Measurements from ENCODE around the gene PTPN3.
"Not testable (repeated sequence)": the region's sequence is repeated elsewhere in the genome, so short reads cannot be mapped to it uniquely, and the experiment has no call there.

Gene PTPN3

GRCh38 chr9:109498195-109499092 is at the start of gene PTPN3:
Gene PTPN3 (minus strand): TSS chr9:109498307. CDS start chr9:109463434, 34,873 bp downstream.
- peak in 2 of 56 donors; percentile 2 to 6 for DNase-seq

DNA sequence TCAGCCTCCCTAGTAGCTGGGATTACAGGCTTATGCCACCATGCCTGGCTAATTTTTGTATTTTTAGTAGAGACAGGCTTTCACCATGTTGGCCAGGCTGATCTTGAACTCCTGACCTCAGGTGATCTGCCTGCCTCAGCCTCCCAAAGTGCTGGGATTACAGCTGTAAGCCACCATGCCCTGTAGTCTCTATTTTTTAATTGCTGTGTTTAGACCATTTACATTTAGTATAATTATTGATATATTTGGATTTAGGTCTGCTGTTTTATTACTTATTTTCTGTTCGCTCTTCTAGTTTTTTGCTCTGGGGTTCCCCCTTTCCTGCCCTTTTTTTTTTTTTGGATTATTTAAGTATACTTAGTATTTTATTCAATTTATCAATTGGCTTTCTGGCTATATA is 46.8 kb upstream of the PTPN3 start:
- not testable (repeated sequence) for DNase-seq

GRCh38 chr9:109542922-109543321 is 44.8 kb upstream of the PTPN3 start:
- DNase-seq = no peak

- no peak for DNase-seq
Observed at GRCh38 chr9:109538346-109538745, 40.2 kb upstream of the PTPN3 start.

- no peak for DNase-seq
Observed at GRCh38 chr9:109537288-109537687, 39.2 kb upstream of the PTPN3 start.

GRCh38 chr9:109536859-109537258 is 38.8 kb upstream of the PTPN3 start:
- no peak for DNase-seq

DNA sequence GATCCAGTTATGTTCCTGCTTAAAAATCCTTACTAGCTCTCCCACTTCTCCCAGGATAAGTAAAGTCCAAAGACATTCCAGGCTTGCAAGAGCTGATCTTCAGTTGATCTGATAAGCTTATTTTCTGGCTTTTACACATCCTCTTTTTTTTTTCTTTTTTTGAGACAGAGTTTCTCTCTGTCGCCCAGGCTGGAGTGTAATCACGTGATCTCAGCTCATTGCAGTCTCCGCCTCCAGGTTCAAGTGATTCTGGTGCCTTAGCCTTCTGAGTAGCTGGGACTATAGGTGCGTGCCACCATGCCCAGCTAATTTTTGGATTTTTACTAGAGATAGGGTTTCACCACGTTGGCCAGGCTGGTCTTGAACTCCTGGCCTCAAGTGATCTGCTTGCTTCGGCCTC is 37.3 kb upstream of the PTPN3 start:
- no peak for DNase-seq

- DNase-seq = no peak
Observed at GRCh38 chr9:109534151-109534550, 36.0 kb upstream of the PTPN3 start.

GRCh38 chr9:109532652-109533051 is 34.5 kb upstream of the PTPN3 start:
- DNase-seq = not testable (repeated sequence)

DNA sequence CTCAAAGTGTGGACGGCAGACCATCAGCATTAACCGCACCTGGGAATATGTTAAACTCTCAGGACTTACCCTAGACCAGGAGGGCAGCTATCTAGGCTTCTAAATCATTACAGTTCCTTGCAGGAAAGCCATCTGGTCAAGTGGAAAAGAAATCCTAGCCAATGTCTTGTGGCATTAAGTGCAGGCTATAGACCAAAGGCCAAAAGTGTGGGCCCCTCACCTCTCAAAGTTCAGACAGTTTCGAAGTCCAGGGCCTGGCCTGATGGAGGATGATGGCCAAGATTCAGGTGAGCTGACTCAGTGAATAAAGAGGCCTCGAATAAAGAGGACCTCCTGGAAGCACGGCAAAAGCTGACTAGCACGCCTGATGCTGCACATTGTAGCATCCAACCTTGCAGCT is 24.0 kb upstream of the PTPN3 start:
- DNase-seq = no peak

DNA sequence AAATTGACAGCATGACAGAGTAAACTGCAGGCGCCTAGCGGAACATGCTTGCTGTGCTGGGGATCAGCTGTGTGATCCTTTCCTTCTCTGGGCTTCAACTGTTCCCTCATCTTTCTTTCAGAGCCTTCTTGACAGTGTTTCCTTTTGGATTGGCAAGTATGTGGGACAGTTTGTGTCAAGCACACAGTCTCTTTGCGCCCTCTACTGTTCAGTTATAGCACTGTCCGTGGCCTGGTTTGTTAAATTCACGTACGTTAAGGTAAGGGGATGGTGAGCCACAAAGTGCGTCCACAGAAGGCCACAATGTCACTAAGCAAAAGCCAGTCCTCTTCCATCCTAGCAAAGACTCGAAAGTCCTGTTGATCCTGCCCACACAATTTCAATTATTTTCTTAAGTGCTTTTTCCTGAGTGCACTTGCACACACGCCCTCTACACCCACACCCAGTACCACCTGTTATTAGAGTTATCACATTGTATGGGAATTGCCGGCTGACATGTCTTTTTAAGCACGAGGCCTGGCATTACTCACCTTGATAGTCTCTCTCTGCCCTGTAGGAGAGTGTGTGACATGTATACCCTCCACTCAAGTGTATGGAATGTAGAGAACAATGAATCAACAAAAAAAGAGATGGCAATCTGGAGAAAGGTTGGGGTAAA is 22.5 kb upstream of the PTPN3 start:
- peak in 41 of 56 donors; percentile 1 to 77 (median 20) for DNase-seq

DNA sequence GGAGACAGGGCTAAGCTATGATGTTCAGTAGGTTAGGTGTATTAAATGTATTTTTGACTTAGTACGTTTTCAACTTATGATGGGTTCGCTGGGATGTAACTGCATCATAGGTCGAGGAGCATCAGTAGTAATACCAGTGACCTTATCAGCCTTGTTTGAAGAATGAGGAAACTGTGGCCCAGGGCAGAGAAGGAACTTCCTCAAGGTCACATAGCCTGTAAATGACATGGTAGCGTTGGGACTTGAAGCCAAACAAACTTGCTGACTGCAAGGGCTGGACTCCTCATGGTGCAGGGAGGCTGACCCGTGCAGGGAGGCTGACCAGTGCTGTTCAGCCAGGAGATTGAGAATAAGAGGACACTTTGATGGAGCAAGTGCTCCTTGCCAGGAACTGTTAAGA is 21.3 kb upstream of the PTPN3 start:
- no peak for DNase-seq

DNA sequence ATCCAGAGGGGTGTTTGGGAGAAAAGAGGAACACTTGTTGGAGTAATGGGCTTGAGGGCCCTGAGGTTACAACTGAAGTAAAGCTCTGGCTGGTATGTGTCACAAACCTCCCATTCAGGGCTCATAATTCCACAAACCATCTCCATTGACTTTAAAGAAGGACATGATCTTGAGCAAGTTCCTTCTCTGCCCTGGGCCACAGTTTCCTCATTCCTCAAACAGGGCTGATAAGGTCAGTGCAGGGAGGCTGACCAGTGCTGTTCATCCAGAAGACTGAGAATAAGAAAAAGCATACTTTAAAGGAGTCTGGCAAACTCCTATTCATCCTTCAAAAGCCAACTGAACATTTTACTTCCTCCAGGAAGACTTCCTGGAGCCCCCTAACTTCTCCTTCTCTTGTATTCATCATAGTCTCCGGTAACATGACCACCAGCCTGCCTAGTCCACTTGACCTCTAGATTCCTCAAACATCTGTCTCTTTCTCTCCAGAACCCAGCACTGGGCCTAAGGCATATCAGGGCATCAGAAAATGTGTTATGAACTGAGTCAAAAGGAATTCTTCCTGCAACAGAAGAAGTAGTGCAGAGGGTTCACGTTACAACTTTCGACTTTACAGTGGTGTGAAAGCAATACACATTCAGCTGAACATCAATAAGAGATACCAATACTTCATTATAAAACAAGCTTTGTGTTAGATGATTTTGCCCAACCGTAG is 20.7 kb upstream of the PTPN3 start:
- no peak for DNase-seq

GRCh38 chr9:109517901-109518377 is 19.8 kb upstream of the PTPN3 start:
- no peak for DNase-seq

DNA sequence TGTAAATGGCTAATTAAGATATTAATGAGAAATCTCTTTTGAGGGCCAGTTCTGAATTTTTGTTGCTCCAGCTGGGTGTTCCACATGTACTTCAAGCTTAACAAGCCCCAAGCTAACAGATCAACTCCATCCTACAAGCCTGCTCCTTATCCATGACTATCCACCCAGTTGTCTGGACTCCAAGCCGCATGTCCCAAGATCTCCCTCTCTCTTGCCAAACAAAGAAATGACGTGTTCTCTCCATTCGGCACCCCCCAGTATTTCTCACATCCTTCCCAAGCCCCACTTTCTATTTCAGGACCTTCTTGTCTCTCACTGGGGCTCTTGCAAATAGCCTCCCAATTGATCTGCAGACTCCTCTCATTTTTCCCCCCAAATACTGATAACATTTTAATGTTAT is 15.8 kb upstream of the PTPN3 start:
- no peak for DNase-seq

GRCh38 chr9:109512170-109512756 is 14.2 kb upstream of the PTPN3 start:
- DNase-seq = no peak

- no peak for DNase-seq
Observed at GRCh38 chr9:109510506-109510905, 12.4 kb upstream of the PTPN3 start.

GRCh38 chr9:109510042-109510441 is 11.9 kb upstream of the PTPN3 start:
- DNase-seq = not testable (repeated sequence)

DNA sequence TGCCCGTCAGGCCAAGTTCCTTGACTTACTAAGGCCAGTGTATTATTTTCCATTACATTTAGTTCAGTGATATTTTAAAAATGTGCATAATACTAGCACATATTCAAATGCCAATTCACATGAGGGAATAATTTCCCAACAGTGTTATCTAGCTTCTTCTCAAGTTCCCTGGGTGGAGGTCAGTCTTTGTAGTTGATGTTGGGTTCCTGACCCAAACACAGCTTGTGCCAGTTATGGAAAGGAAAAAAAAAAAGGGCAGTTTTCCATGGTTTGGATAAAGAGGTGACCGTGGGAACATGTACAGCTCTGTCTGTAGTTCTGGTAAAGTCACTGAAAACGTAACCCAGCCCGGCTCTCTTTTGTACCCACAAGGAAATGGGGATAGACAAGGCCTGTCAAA is 11.5 kb upstream of the PTPN3 start:
- DNase-seq = no peak

GRCh38 chr9:109507421-109507838 is 9.3 kb upstream of the PTPN3 start:
- DNase-seq = no peak

GRCh38 chr9:109506097-109506712 is 8.1 kb upstream of the PTPN3 start:
- no peak for DNase-seq
